HepG2 (cell line): ENCODE data around the gene SPTBN5. TPM values are rescaled to one million over a fixed set of nuclear protein-coding genes. Genes with fewer than 3 reads are reported as not detected.

Experiments used
- BRD4 ChIP-seq: sonication (generic); formaldehyde crosslinking; IDR thresholded peaks from 2 replicates; pipeline ENCODE4 v1.4.0; 2020; ENCODE audit warnings: missing genetic modification reagents
- CHD4 ChIP-seq: fragments of 200-600 bp; sonication (generic); IDR thresholded peaks from 2 replicates; pipeline ENCODE4 v1.7.0; 2017; ENCODE audit warnings: mild to moderate bottlenecking, low read length, borderline replicate concordance
- KLF13 ChIP-seq: sonication (generic); formaldehyde crosslinking; IDR thresholded peaks from 2 replicates; pipeline ENCODE4 v1.4.0; 2020; ENCODE audit warnings: mild to moderate bottlenecking, missing genetic modification reagents
- MXD4 ChIP-seq: IDR thresholded peaks from 2 replicates; pipeline ENCODE4 v1.6.1; 2016; ENCODE audit warnings: mild to moderate bottlenecking, missing biosample characterization, missing genetic modification reagents
- TCF12 ChIP-seq, 2 experiments: fragments of 450-650 bp in 1 of 2; sonication (generic) in 1 of 2; formaldehyde crosslinking in 1 of 2; IDR thresholded peaks; 2 replicates each; pipeline versions ENCODE4 v1.6.1 to v1.8.0; 2017 to 2022; ENCODE audit warnings: antibody characterized with exemption in 1 of 2, mild to moderate bottlenecking in 1 of 2, missing genetic modification reagents in 1 of 2, moderate library complexity in 1 of 2
- TCF7L2 ChIP-seq: IDR thresholded peaks from 2 replicates; pipeline ENCODE4 v1.6.1; 2011; ENCODE audit warnings: mild to moderate bottlenecking, low read depth, low read length, moderate library complexity
- TEAD3 ChIP-seq: optimal IDR thresholded peaks from 2 replicates; pipeline ENCODE3; 2016; ENCODE audit warnings: borderline replicate concordance
- ZSCAN22 ChIP-seq: sonication (generic); formaldehyde crosslinking; IDR thresholded peaks from 2 replicates; pipeline ENCODE4 v1.4.0; 2020; ENCODE audit warnings: mild to moderate bottlenecking, missing genetic modification reagents
- polyA plus RNA-seq, 8 experiments: library from polyadenylated mRNA; depleted of rRNA in 3 of 8; stranded (reverse) in 7 of 8; unstranded in 1 of 8; fragments of >200 nt; fragmentation: Illumina TruSeq in 4 of 8; extraction: Trizol in 4 of 8; gene quantifications; 2 replicates each; pipeline versions ENCODE4 v1.2.1 to v1.2.3, GENCODE V29; 2011 to 2016; ENCODE audit warnings: low read depth in 4 of 8, missing spikeins in 1 of 8, mixed read lengths in 1 of 8; ENCODE audit not compliant: insufficient read depth in 1 of 8
- total RNA-seq, 5 experiments: library from RNA; depleted of rRNA; stranded (reverse); fragments of >200 nt; fragmentation: Illumina TruSeq; extraction: Trizol; gene quantifications; 2 replicates each; pipeline ENCODE4 v1.2.3, GENCODE V29; 2016; ENCODE audit warnings: low read depth in 1 of 5
- TF ChIP-seq, protein P1 (sequence below): sonication (generic); formaldehyde crosslinking; IDR thresholded peaks from 2 replicates; pipeline ENCODE4 v1.4.0; 2020; ENCODE audit warnings: mild to moderate bottlenecking, missing genetic modification reagents
- TF ChIP-seq, protein P2 (sequence below): sonication (generic); formaldehyde crosslinking; IDR thresholded peaks from 2 replicates; pipeline ENCODE4 v1.5.0; 2020; ENCODE audit warnings: mild to moderate bottlenecking, missing genetic modification reagents, borderline replicate concordance

The SPTBN5 gene
- total and polyA plus RNA-seq, 2 of the 13 experiments (the other 11 are each of a cell fraction or from before 2014, with no cell fraction given), result 0.01 to 0.07 TPM

DNA sequence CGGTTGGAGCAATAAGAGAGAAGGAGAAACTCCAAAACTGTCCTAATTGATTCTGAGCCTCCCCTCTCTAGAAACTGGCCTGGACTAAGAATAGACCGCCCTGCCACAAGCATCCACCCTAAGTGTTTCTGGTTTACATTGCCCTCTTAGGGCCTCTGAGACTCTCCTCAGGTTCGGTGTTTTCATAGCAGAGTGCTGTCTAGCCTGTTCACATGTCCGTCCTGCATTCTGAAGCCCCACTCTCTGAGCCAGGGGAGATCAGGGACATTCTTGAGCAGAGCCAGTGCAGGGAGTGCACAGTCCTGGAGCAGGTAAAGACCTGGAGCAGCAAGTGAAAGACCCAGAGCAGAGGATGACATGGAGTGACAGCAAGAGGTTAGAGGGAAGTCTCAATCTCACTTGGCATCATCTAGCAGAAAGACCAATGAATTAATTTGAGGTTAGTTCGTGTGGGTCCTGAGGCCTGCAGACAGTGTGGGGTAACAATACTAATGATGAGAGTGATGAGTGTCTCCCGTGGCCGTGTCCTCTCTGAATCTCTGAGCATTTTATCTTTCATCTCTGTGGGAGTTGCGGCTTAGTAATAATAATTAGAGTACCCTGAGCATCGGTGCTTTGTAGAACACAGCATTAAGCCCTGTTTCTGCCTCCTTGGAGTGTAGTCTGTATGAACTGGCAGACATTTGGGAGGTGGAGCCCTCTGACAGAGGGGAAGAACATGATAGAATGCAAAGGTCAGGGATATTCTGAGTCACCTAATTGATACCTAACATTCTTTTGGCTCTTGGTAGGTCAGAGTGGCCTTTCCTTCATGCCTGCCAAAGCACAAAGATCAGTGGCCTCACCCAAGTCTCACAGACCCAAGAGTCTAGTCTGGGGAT lies 95.0 kb downstream of the SPTBN5 start (continued):
- no peak for TF ChIP-seq KLF13 (CRISPR knock-in tag)
- peak; percentile 35 for TF ChIP-seq TEAD3 (CRISPR knock-in tag)
- TF ChIP-seq, protein P1, sequence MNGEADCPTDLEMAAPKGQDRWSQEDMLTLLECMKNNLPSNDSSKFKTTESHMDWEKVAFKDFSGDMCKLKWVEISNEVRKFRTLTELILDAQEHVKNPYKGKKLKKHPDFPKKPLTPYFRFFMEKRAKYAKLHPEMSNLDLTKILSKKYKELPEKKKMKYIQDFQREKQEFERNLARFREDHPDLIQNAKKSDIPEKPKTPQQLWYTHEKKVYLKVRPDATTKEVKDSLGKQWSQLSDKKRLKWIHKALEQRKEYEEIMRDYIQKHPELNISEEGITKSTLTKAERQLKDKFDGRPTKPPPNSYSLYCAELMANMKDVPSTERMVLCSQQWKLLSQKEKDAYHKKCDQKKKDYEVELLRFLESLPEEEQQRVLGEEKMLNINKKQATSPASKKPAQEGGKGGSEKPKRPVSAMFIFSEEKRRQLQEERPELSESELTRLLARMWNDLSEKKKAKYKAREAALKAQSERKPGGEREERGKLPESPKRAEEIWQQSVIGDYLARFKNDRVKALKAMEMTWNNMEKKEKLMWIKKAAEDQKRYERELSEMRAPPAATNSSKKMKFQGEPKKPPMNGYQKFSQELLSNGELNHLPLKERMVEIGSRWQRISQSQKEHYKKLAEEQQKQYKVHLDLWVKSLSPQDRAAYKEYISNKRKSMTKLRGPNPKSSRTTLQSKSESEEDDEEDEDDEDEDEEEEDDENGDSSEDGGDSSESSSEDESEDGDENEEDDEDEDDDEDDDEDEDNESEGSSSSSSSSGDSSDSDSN (CRISPR knock-in tag), result no peak
- no peak for TF ChIP-seq CHD4
- TF ChIP-seq TCF12 (IDR thresholded peaks at IDR 0.05), result no peak
- no peak for TF ChIP-seq TCF12 (CRISPR knock-in tag; IDR thresholded peaks at IDR 0.05)
- TF ChIP-seq, protein P2, sequence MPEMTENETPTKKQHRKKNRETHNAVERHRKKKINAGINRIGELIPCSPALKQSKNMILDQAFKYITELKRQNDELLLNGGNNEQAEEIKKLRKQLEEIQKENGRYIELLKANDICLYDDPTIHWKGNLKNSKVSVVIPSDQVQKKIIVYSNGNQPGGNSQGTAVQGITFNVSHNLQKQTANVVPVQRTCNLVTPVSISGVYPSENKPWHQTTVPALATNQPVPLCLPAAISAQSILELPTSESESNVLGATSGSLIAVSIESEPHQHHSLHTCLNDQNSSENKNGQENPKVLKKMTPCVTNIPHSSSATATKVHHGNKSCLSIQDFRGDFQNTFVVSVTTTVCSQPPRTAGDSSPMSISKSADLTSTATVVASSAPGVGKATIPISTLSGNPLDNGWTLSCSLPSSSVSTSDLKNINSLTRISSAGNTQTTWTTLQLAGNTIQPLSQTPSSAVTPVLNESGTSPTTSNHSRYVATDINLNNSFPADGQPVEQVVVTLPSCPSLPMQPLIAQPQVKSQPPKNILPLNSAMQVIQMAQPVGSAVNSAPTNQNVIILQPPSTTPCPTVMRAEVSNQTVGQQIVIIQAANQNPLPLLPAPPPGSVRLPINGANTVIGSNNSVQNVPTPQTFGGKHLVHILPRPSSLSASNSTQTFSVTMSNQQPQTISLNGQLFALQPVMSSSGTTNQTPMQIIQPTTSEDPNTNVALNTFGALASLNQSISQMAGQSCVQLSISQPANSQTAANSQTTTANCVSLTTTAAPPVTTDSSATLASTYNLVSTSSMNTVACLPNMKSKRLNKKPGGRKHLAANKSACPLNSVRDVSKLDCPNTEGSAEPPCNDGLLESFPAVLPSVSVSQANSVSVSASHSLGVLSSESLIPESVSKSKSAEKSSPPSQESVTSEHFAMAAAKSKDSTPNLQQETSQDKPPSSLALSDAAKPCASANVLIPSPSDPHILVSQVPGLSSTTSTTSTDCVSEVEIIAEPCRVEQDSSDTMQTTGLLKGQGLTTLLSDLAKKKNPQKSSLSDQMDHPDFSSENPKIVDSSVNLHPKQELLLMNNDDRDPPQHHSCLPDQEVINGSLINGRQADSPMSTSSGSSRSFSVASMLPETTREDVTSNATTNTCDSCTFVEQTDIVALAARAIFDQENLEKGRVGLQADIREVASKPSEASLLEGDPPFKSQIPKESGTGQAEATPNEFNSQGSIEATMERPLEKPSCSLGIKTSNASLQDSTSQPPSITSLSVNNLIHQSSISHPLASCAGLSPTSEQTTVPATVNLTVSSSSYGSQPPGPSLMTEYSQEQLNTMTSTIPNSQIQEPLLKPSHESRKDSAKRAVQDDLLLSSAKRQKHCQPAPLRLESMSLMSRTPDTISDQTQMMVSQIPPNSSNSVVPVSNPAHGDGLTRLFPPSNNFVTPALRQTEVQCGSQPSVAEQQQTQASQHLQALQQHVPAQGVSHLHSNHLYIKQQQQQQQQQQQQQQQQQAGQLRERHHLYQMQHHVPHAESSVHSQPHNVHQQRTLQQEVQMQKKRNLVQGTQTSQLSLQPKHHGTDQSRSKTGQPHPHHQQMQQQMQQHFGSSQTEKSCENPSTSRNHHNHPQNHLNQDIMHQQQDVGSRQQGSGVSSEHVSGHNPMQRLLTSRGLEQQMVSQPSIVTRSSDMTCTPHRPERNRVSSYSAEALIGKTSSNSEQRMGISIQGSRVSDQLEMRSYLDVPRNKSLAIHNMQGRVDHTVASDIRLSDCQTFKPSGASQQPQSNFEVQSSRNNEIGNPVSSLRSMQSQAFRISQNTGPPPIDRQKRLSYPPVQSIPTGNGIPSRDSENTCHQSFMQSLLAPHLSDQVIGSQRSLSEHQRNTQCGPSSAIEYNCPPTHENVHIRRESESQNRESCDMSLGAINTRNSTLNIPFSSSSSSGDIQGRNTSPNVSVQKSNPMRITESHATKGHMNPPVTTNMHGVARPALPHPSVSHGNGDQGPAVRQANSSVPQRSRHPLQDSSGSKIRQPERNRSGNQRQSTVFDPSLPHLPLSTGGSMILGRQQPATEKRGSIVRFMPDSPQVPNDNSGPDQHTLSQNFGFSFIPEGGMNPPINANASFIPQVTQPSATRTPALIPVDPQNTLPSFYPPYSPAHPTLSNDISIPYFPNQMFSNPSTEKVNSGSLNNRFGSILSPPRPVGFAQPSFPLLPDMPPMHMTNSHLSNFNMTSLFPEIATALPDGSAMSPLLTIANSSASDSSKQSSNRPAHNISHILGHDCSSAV (CRISPR knock-in tag), result no peak
- no peak for TF ChIP-seq MXD4 (CRISPR knock-in tag)
- no peak for TF ChIP-seq BRD4
- TF ChIP-seq ZSCAN22 (CRISPR knock-in tag), result no peak
- TF ChIP-seq TCF7L2, result no peak
